Activated CD4-positive, alpha-beta T cell treated with anti-CD3 and anti-CD28 coated beads, Interleukin-2, amount 10 ng/mL, durations not matched to agents 24 days and 14 days (primary cell): ENCODE data around the gene DRAM1. TPM values are rescaled to one million over a fixed set of nuclear protein-coding genes. Genes with fewer than 3 reads are reported as not detected.

ENCODE experiments used
- DNase-seq: peaks from one replicate; pipeline ENCODE4 v3.0.0; 2022
- H3K27ac Mint-ChIP-seq: one replicate; pipeline ENCODE4 v1.8.0; 2022; ENCODE audit warnings: mild to moderate bottlenecking, mixed read lengths
- H3K27me3 Mint-ChIP-seq: one replicate; pipeline ENCODE4 v1.8.0; 2022; ENCODE audit warnings: mixed read lengths
- H3K36me3 Mint-ChIP-seq: one replicate; pipeline ENCODE4 v1.8.0; 2022; ENCODE audit warnings: low read depth, mild to moderate bottlenecking, mixed read lengths
- H3K4me1 Mint-ChIP-seq: one replicate; pipeline ENCODE4 v1.8.0; 2021; ENCODE audit warnings: mixed read lengths
- H3K4me3 Mint-ChIP-seq: one replicate; pipeline ENCODE4 v1.8.0; 2022; ENCODE audit warnings: mild to moderate bottlenecking, moderate library complexity, mixed read lengths
- H3K9me3 Mint-ChIP-seq: one replicate; pipeline ENCODE4 v1.8.0; 2021; ENCODE audit warnings: mixed read lengths
- intact Hi-C: fragments of 100-400 bp; cut with micrococcal nuclease; formaldehyde crosslinking; loops from one replicate; pipeline ENCODE4 v1.15.1; 2023
- total RNA-seq: library from RNA; stranded (reverse); gene quantifications from 2 replicates; pipeline ENCODE4 v1.2.3, GENCODE V29; 2022

Gene DRAM1
- total RNA-seq, 1 donor from 2014 or later, result 4.3 TPM

- no peak for DNase-seq
- H3K27me3 Mint-ChIP-seq, result peaks cover 6% of the 10 kb centered on the region
- peaks cover 14% of the 10 kb centered on the region for H3K4me1 Mint-ChIP-seq
- H3K27ac Mint-ChIP-seq, result no peak overlapping the region
- intact Hi-C loops, result no loop called here
- no peak overlapping the region for H3K4me3 Mint-ChIP-seq
- peaks cover 1% of the 10 kb centered on the region for H3K36me3 Mint-ChIP-seq
- H3K9me3 Mint-ChIP-seq, result peaks cover 3% of the 10 kb centered on the region
Observed at GRCh38 chr12:101927999-101928398, 50.6 kb downstream of the DRAM1 start.

GRCh38 chr12:101928556-101928955 is 51.2 kb downstream of the DRAM1 start:
- intact Hi-C loops, result no loop called here
- no peak for DNase-seq
- Mint-ChIP-seq H3K36me3 (peaks cover 1% of the 10 kb centered on the region), H3K4me1 (peaks cover 14% of the 10 kb centered on the region), H3K27ac (no peak overlapping the region), H3K4me3 (no peak overlapping the region), H3K9me3 (peaks cover 3% of the 10 kb centered on the region), H3K27me3 (peaks cover 6% of the 10 kb centered on the region)

GRCh38 chr12:101929365-101930041 is 52.1 kb downstream of the DRAM1 start:
- Mint-ChIP-seq H3K27me3 (peaks cover 6% of the 10 kb centered on the region), H3K9me3 (no peaks in the 10 kb centered on the region), H3K4me1 (peaks cover 14% of the 10 kb centered on the region), H3K27ac (no peak overlapping the region), H3K36me3 (no peaks in the 10 kb centered on the region), H3K4me3 (no peak overlapping the region)
- intact Hi-C loops, result no loop called here
- no peak for DNase-seq

GRCh38 chr12:101931498-101932326 is 54.3 kb downstream of the DRAM1 start:
- no peak overlapping the region for H3K4me3 Mint-ChIP-seq
- no peak for DNase-seq
- no peaks in the 10 kb centered on the region for H3K9me3 Mint-ChIP-seq
- H3K4me1 Mint-ChIP-seq, result peaks cover 24% of the 10 kb centered on the region
- intact Hi-C loops, result no loop called here
- peaks cover 6% of the 10 kb centered on the region for H3K27me3 Mint-ChIP-seq
- no peak overlapping the region for H3K27ac Mint-ChIP-seq
- no peaks in the 10 kb centered on the region for H3K36me3 Mint-ChIP-seq

GRCh38 chr12:101933866-101934514 is 56.6 kb downstream of the DRAM1 start:
- DNase-seq, result no peak
- Mint-ChIP-seq H3K27me3 (peaks cover 4% of the 10 kb centered on the region), H3K4me1 (peaks cover 27% of the 10 kb centered on the region), H3K9me3 (no peaks in the 10 kb centered on the region), H3K36me3 (no peaks in the 10 kb centered on the region), H3K4me3 (no peak overlapping the region), H3K27ac (no peak overlapping the region)
- intact Hi-C loops, result no loop called here

GRCh38 chr12:101935890-101936746 is 58.7 kb downstream of the DRAM1 start:
- H3K9me3 Mint-ChIP-seq, result no peaks in the 10 kb centered on the region
- H3K27me3 Mint-ChIP-seq, result peaks cover 6% of the 10 kb centered on the region
- H3K27ac Mint-ChIP-seq, result peak overlapping the region; percentile 77
- H3K36me3 Mint-ChIP-seq, result no peaks in the 10 kb centered on the region
- H3K4me3 Mint-ChIP-seq, result no peak overlapping the region
- intact Hi-C loops, result loop anchor here (1.0 to 2.0 kb wide), 5 partner anchors 19 to 939 kb away; partner anchors contain the start of gene PMCH
- H3K4me1 Mint-ChIP-seq, result peaks cover 31% of the 10 kb centered on the region
- DNase-seq, result peak; percentile 79

- Mint-ChIP-seq H3K9me3 (no peaks in the 10 kb centered on the region), H3K36me3 (no peaks in the 10 kb centered on the region), H3K4me1 (peaks cover 24% of the 10 kb centered on the region), H3K27me3 (peaks cover 6% of the 10 kb centered on the region), H3K4me3 (no peak overlapping the region), H3K27ac (no peak overlapping the region)
- DNase-seq, result no peak
- intact Hi-C loops, result loop anchor here (1.0 kb wide), 2 partner anchors 801 to 830 kb away; no protein-coding TSS in a partner anchor
Observed at GRCh38 chr12:101939306-101939705, 61.9 kb downstream of the DRAM1 start.

- peaks cover 6% of the 10 kb centered on the region for H3K27me3 Mint-ChIP-seq
- H3K4me1 Mint-ChIP-seq, result peaks cover 24% of the 10 kb centered on the region
- H3K36me3 Mint-ChIP-seq, result no peaks in the 10 kb centered on the region
- H3K27ac Mint-ChIP-seq, result no peak overlapping the region
- intact Hi-C loops, result loop anchor here (1.0 to 2.0 kb wide), 3 partner anchors 361 to 829 kb away; no protein-coding TSS in a partner anchor
- peak; percentile 89 for DNase-seq
- H3K4me3 Mint-ChIP-seq, result no peak overlapping the region
- H3K9me3 Mint-ChIP-seq, result no peaks in the 10 kb centered on the region
Observed at GRCh38 chr12:101939856-101940265, 62.5 kb downstream of the DRAM1 start.

- Mint-ChIP-seq H3K4me3 (no peak overlapping the region), H3K36me3 (no peaks in the 10 kb centered on the region), H3K4me1 (peaks cover 24% of the 10 kb centered on the region), H3K27me3 (peaks cover 6% of the 10 kb centered on the region), H3K27ac (no peak overlapping the region), H3K9me3 (no peaks in the 10 kb centered on the region)
- intact Hi-C loops, result loop anchor here (2.0 kb wide), 1 partner anchor 360 kb away; no protein-coding TSS in a partner anchor
- no peak for DNase-seq
Observed at GRCh38 chr12:101940400-101940950, 63.1 kb downstream of the DRAM1 start.

GRCh38 chr12:101941306-101942249 is 64.2 kb downstream of the DRAM1 start:
- H3K27me3 Mint-ChIP-seq, result peaks cover 6% of the 10 kb centered on the region
- peaks cover 19% of the 10 kb centered on the region for H3K4me1 Mint-ChIP-seq
- no peak for DNase-seq
- H3K4me3 Mint-ChIP-seq, result no peak overlapping the region
- no peak overlapping the region for H3K27ac Mint-ChIP-seq
- intact Hi-C loops, result loop anchor here (1.0 to 2.0 kb wide), 2 partner anchors 359 to 761 kb away; no protein-coding TSS in a partner anchor
- no peaks in the 10 kb centered on the region for H3K36me3 Mint-ChIP-seq
- no peaks in the 10 kb centered on the region for H3K9me3 Mint-ChIP-seq

GRCh38 chr12:101942250-101942605 is 64.8 kb downstream of the DRAM1 start:
- intact Hi-C loops, result loop anchor here (1.0 kb wide), 1 partner anchor 760 kb away; no protein-coding TSS in a partner anchor
- H3K4me3 Mint-ChIP-seq, result no peak overlapping the region
- no peaks in the 10 kb centered on the region for H3K36me3 Mint-ChIP-seq

More at GRCh38 chr12:101942250-101942605, 64.8 kb downstream of the DRAM1 start:
- Mint-ChIP-seq H3K4me1 (peaks cover 13% of the 10 kb centered on the region), H3K27me3 (peaks cover 6% of the 10 kb centered on the region), H3K27ac (no peak overlapping the region), H3K9me3 (no peaks in the 10 kb centered on the region)
- no peak for DNase-seq
